ENCODE data around the gene KRTAP10-8. TPM values are rescaled to one million over a fixed set of nuclear protein-coding genes. Genes with fewer than 3 reads are reported as not detected.
A peak's percentile ranks its signal among the peaks of the same experiment; 100 is the strongest.
"Not testable (repeated sequence)": the region's sequence is repeated elsewhere in the genome, so short reads cannot be mapped to it uniquely, and the experiment has no call there.

The KRTAP10-8 gene
- total RNA-seq, 1 experiment from 2014 or later: not detected

GRCh38 chr21:44601091-44601490 is 10.8 kb upstream of the KRTAP10-8 start:
- DNase-seq (ENCODE audit: low read depth, low spot score); in situ Hi-C loops (cut with HindIII; ENCODE audit: low pct_unique_long_range_greater_than_20kb, low sequenced_read_pairs); H3K27me3 ChIP-seq (ENCODE audit: control insufficient read depth, insufficient read depth, low read length); POLR2A ChIA-PET; H3K36me3 ChIP-seq (ENCODE audit: control insufficient read depth, insufficient read depth, low read length); H3K4me3 ChIP-seq (ENCODE audit: low read depth in 2 of 2, low read length in 2 of 2); H3K4me1 ChIP-seq (ENCODE audit: control insufficient read depth, insufficient read depth, low read length); intact Hi-C loops (cut with micrococcal nuclease; ENCODE audit: unreplicated experiment); BruUV-seq (replicated peaks); H3K9me3 ChIP-seq (ENCODE audit: control insufficient read depth, insufficient read depth, low read depth, low read length); H3K27ac ChIP-seq (ENCODE audit: low read length): not testable (repeated sequence)
- CTCF ChIA-PET: interaction anchor here (0.6 kb wide), 2 partner anchors 90 to 117 kb away, joined by 3 to 4 read pairs; no protein-coding TSS in a partner anchor
- 0 out of 2 replicates have a peak, but pooled peaks have one; percentile 21 for TF ChIP-seq CTCF (IDR thresholded peaks at IDR 0.05)
- peak; percentile 52 for ATAC-seq

- ChIA-PET POLR2A (no interaction called here), CTCF (interaction anchor here (0.6 kb wide), 1 partner anchor 117 kb away, joined by 4 read pairs; no protein-coding TSS in a partner anchor)
- BruUV-seq (replicated peaks): no TSS peak
- H3K9me3 ChIP-seq (ENCODE audit: control insufficient read depth, insufficient read depth, low read depth, low read length): no peaks in the 10 kb centered on the region
- H3K36me3 ChIP-seq (ENCODE audit: control insufficient read depth, insufficient read depth, low read length): no peaks in the 10 kb centered on the region
- DNase-seq (ENCODE audit: low read depth, low spot score) (no peak), ATAC-seq (no peak; the same call in 1 of the 2 replicates)
- H3K4me1 ChIP-seq (ENCODE audit: control insufficient read depth, insufficient read depth, low read length): no peaks in the 10 kb centered on the region; the same call in none of the 2 replicates
- intact Hi-C loops (cut with micrococcal nuclease; ENCODE audit: unreplicated experiment) (no loop called here), in situ Hi-C loops (cut with HindIII; ENCODE audit: low pct_unique_long_range_greater_than_20kb, low sequenced_read_pairs) (no loop called here)
- H3K27ac ChIP-seq (ENCODE audit: low read length): no peak overlapping the region
- H3K27me3 ChIP-seq (ENCODE audit: control insufficient read depth, insufficient read depth, low read length): no peaks in the 10 kb centered on the region
- no peak for TF ChIP-seq CTCF (IDR thresholded peaks at IDR 0.05)
- no peak for TF ChIP-seq REST (IDR thresholded peaks at IDR 0.05; ENCODE audit: insufficient read depth in 1 of 2, low read depth in 2 of 2, low read length in 1 of 2)
- no peak for TF ChIP-seq SIN3A (IDR thresholded peaks at IDR 0.05; ENCODE audit: borderline replicate concordance, insufficient read depth, low read depth, low read length)
- no peak for TF ChIP-seq TCF7L2 (IDR thresholded peaks at IDR 0.05; ENCODE audit: low read depth, low read length)
- TF ChIP-seq POLR2AphosphoS5 (IDR thresholded peaks at IDR 0.05; ENCODE audit: low read depth, low read length): no peak
- H3K4me3 ChIP-seq (ENCODE audit: low read depth in 2 of 2, low read length in 2 of 2): no peak overlapping the region
Observed at GRCh38 chr21:44601596-44602462, 10.1 kb upstream of the KRTAP10-8 start.
